Measurements from ENCODE around the gene EHMT1.
"Not testable (repeated sequence)": the region's sequence is repeated elsewhere in the genome, so short reads cannot be mapped to it uniquely, and the experiment has no call there.

Gene EHMT1

GRCh38 chr9:137873408-137873807 lies 254.6 kb downstream of the EHMT1 start:
- DNase-seq (ENCODE audit: low spot score) = no peak

GRCh38 chr9:137873858-137874362 lies 255.1 kb downstream of the EHMT1 start:
- DNase-seq (ENCODE audit: low spot score) = no peak

- no peak for DNase-seq (ENCODE audit: low spot score)
Observed at GRCh38 chr9:137875354-137875753, 256.5 kb downstream of the EHMT1 start.

GRCh38 chr9:137875846-137876245 lies 257.0 kb downstream of the EHMT1 start:
- no peak for DNase-seq (ENCODE audit: low spot score)

- no peak for DNase-seq (ENCODE audit: low spot score)
Observed at GRCh38 chr9:137876269-137876668, 257.5 kb downstream of the EHMT1 start.

- no peak for DNase-seq (ENCODE audit: low spot score)
Observed at GRCh38 chr9:137876781-137877386, 258.1 kb downstream of the EHMT1 start.

- peak; percentile 13 for DNase-seq (ENCODE audit: low spot score)
Observed at GRCh38 chr9:137877506-137878122, 258.8 kb downstream of the EHMT1 start, which contains the start of gene CACNA1B. Gene CACNA1B (plus strand): TSS chr9:137877782. CDS start chr9:137877934, 152 bp downstream.

GRCh38 chr9:137878146-137878941 lies 259.5 kb downstream of the EHMT1 start:
- peak; percentile 58 for DNase-seq (ENCODE audit: low spot score)

GRCh38 chr9:137879052-137879451 lies 260.2 kb downstream of the EHMT1 start:
- no peak for DNase-seq (ENCODE audit: low spot score)

GRCh38 chr9:137879566-137880150 lies 260.9 kb downstream of the EHMT1 start:
- DNase-seq (ENCODE audit: low spot score) = no peak

- DNase-seq (ENCODE audit: low spot score) = peak; percentile 7
Observed at GRCh38 chr9:137880160-137880975, 261.6 kb downstream of the EHMT1 start.

GRCh38 chr9:137880976-137881530 lies 262.2 kb downstream of the EHMT1 start:
- DNase-seq (ENCODE audit: low spot score) = no peak

- DNase-seq (ENCODE audit: low spot score) = peak; percentile 8
Observed at GRCh38 chr9:137881591-137882505, 263.0 kb downstream of the EHMT1 start.

GRCh38 chr9:137882506-137882821 lies 263.7 kb downstream of the EHMT1 start:
- no peak for DNase-seq (ENCODE audit: low spot score)

- not testable (repeated sequence) for DNase-seq (ENCODE audit: low spot score)
Observed at GRCh38 chr9:137883977-137884376, 265.2 kb downstream of the EHMT1 start.

GRCh38 chr9:137884547-137884946 lies 265.7 kb downstream of the EHMT1 start:
- not testable (repeated sequence) for DNase-seq (ENCODE audit: low spot score)

- DNase-seq (ENCODE audit: low spot score) = not testable (repeated sequence)
Observed at GRCh38 chr9:137885121-137885520, 266.3 kb downstream of the EHMT1 start.

All from AG20443 (cell line).